Endometrial microvascular endothelial cells (primary cell): ENCODE data around the gene ZFAND3. TPM values are rescaled to one million over a fixed set of nuclear protein-coding genes. Genes with fewer than 3 reads are reported as not detected.

ENCODE experiments used
- in situ Hi-C: cut with HindIII; loops from 2 replicates; pipeline ENCODE4 v1.10.0; 2017; ENCODE audit warnings: low sequenced_read_pairs, low pct_unique_long_range_greater_than_20kb; ENCODE audit errors: inconsistent ontology term
- total RNA-seq: library from RNA; depleted of rRNA; stranded (reverse); fragments of >200 nt; gene quantifications from one replicate; pipeline ENCODE4 v1.2.3, GENCODE V29; 2015; ENCODE audit errors: inconsistent ontology term

ZFAND3 gene
- total RNA-seq, 1 donor from 2014 or later = 20.5 TPM

DNA sequence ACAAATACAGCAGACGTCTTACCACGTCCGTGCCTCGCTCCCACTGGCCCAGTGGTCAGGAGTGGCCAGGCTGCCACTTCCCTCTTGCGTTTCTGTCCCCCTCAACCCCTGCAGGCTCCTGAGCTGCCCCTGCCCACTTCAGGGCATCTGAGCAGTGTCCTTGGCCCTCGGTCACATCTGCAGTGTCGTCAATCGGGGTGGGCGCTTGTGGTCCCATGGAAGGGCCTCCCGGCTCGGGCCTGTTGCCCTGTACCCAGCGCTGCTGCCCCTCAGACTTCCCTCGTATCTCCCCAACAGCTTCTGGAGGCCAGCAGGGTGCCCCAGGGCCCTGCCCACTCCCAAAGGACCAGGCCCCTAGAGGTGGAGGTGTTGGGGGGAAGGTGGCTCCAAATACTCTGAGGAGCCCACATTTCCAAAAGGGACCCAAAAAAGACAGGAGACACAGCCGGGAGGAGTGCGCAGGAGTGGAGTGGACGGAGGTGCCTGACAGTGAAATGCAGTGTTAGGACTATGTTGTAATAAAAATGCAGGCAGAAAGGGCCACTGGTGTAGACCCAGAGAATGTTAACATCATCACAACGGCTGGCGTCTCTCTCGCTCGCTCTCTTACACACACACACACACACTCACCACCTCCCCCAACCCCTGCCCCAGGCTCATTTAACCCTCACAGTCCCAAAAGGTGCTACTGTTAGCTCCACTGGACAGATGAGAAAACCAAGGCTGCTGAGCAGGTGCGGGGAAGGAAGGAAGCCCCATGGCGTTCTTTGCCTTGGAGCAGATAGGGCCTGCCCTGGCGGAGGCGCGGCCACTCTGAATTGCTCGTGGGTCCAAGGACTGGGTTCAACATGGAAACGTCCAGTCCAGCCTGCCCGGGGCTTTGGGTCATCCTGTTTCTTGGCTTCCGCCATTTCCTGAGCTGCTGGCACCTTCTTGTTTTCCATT, 343.9 kb downstream of the ZFAND3 start:
- in situ Hi-C loops = no loop called here

GRCh38 chr6:38164131-38164481, 344.6 kb downstream of the ZFAND3 start:
- in situ Hi-C loops = no loop called here

GRCh38 chr6:38164671-38165108, 345.2 kb downstream of the ZFAND3 start:
- in situ Hi-C loops = no loop called here

DNA sequence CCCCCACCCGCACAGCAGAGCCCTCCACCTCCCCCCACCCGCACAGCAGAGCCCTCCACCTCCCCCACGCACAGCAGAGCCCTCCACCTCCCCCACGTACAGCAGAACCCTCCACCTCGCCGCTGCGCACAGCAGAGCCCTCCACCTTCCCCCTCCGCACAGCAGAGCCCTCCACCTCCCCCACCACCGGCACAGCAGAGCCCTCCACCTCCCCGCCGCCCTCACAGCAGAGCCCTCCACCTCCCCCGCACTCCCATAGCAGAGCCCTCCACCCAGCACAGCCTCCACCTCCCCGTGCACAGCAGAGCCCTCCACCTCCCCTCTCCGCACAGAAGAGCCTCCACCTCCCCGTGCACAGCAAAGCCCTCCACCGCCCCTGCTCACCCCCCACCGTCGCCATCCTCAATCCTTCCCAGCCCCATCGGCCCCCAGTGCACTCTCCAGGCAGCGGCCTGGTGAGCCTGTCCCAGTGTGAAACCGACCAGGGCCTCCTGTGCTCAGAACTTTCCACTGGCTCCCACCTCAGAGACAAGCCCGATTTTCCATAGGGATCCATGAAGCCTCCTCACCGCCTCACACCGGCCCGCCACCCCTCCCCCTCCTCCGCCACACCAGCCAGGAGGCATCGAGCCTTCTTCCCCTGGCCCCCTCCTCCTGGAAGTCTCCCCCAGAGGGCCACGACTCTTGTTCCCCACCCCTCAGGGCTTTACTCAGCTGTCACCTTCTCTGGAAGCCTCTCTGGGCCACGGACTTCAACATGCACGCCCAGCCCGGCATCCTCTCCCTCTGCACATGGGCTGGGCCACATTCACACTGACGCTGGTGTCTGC, 347.1 kb downstream of the ZFAND3 start:
- in situ Hi-C loops = no loop called here

GRCh38 chr6:38167598-38167997, 348.1 kb downstream of the ZFAND3 start:
- in situ Hi-C loops = no loop called here

DNA sequence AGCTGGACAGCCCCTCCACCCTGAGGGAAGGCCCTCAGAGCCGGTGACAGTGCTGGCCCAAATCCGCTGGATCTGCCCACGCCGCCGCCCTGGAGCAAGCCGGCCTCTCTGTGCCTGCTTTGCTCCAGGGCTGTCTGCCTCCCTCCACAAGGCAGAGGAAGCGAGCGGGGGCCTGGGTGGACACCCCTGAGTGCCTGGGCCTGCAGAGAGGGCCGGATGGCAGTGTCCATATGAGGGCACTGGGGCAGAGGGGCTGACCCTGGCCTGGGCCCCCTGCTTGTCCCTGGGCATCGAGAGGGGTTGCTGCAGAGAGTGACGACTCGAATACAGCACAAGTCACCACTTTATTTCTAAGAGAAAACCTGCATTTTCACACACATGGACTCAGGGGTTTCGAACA, 348.6 kb downstream of the ZFAND3 start:
- in situ Hi-C loops = no loop called here

DNA sequence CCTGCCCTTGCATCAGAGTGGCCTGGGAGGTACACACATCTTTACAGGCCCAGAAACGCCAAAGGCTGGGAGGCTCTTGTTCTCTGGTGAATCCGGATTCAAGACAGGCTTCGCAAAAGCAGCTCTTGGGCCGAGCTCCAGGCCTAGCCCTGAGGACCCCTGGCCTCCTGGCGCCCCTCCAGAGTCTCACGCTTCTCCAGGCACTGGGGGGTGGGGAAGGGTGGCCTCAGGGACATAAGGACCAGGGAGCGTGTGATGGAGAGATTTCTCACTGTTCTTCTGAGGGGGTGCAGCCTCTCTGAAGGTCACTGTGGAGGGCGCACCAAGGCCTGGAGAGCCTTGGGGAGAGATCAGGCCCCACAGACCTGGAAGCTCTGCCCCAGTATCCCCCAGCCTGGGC, 349.2 kb downstream of the ZFAND3 start:
- in situ Hi-C loops = no loop called here

- in situ Hi-C loops = no loop called here
Observed at GRCh38 chr6:38169221-38169976, 349.9 kb downstream of the ZFAND3 start.

- in situ Hi-C loops = no loop called here
Observed at GRCh38 chr6:38169977-38170526, 350.5 kb downstream of the ZFAND3 start.

GRCh38 chr6:38170666-38171355, 351.3 kb downstream of the ZFAND3 start:
- in situ Hi-C loops = no loop called here

- in situ Hi-C loops = no loop called here
Observed at GRCh38 chr6:38171997-38172738, 352.6 kb downstream of the ZFAND3 start.

GRCh38 chr6:38172739-38173410, 353.3 kb downstream of the ZFAND3 start:
- in situ Hi-C loops = no loop called here

DNA sequence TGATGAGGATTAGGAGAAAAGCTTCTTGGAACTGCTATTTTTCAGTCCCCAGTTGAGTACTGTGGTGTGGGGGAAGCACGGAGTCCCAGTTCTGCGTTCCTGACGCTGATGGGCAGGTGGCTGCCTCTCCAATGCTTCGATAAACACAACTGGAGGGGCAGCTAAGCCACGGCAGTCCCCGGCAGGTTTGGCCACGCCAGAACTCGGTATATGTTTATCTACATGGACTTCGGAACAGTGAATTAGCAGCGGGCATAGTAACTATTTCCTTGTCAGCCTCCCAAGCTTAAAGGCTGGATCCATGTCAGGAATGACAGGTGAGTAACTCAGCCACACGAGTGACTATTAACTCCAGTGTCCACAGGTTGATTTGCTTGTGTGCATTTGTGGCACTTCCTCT, 354.4 kb downstream of the ZFAND3 start:
- in situ Hi-C loops = no loop called here

- in situ Hi-C loops = no loop called here
Observed at GRCh38 chr6:38174315-38174714, 354.8 kb downstream of the ZFAND3 start.

- in situ Hi-C loops = no loop called here
Observed at GRCh38 chr6:38174806-38175495, 355.4 kb downstream of the ZFAND3 start.

DNA sequence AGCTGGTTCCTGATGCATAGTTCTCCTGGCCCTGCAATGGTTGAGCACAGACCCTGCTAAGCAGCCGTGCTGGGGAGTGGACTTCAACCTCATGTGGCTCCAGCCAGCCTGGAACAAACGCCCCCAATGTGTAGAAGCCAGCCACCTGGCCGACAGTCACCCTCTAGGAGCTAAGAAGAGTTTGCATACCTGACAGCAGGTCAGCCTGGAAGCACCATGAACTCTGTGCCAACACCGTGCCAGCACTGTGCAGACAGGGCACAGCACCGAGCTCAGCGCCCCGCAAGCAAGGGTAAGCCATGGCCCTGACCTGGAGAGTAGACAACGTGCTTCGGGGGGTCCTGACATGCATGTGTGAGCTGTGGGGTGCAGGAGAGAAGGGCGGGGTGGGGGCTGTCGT, 356.3 kb downstream of the ZFAND3 start:
- in situ Hi-C loops = no loop called here
